NCI-H82 treated with DMSO at 0.1 percent for 48 hours (cell line): Measurements from ENCODE around the gene TM4SF4.
"Not testable (repeated sequence)": the region's sequence is repeated elsewhere in the genome, so short reads cannot be mapped to it uniquely, and the experiment has no call there.

Experiments used
- DNase-seq: peaks from one replicate; lab custom pipeline; 2025; ENCODE audit not compliant: unreplicated experiment; lab: John Stamatoyannopoulos, UW

The TM4SF4 gene

GRCh38 chr3:149474250-149474817, at the start of gene TM4SF4:
TM4SF4 (plus strand) TSS chr3:149474697; CDS start chr3:149474878, 181 bp downstream.
- DNase-seq, result no peak

- no peak for DNase-seq
Observed at GRCh38 chr3:149424918-149425317, 49.6 kb upstream of the TM4SF4 start.

- DNase-seq, result no peak
Observed at GRCh38 chr3:149426325-149426724, 48.2 kb upstream of the TM4SF4 start.

GRCh38 chr3:149428087-149428486, 46.4 kb upstream of the TM4SF4 start:
- no peak for DNase-seq

GRCh38 chr3:149430216-149430615, 44.3 kb upstream of the TM4SF4 start:
- DNase-seq, result no peak

- DNase-seq, result no peak
Observed at GRCh38 chr3:149432149-149432548, 42.3 kb upstream of the TM4SF4 start.

- DNase-seq, result no peak
Observed at GRCh38 chr3:149435996-149436885, 38.3 kb upstream of the TM4SF4 start.

- no peak for DNase-seq
Observed at GRCh38 chr3:149437286-149437685, 37.2 kb upstream of the TM4SF4 start.

GRCh38 chr3:149437710-149438109, 36.8 kb upstream of the TM4SF4 start:
- DNase-seq, result no peak

GRCh38 chr3:149438981-149439380, 35.5 kb upstream of the TM4SF4 start:
- DNase-seq, result no peak

- DNase-seq, result no peak
Observed at GRCh38 chr3:149441642-149442041, 32.9 kb upstream of the TM4SF4 start.

- DNase-seq, result no peak
Observed at GRCh38 chr3:149442043-149442442, 32.5 kb upstream of the TM4SF4 start.

- no peak for DNase-seq
Observed at GRCh38 chr3:149442851-149443544, 31.5 kb upstream of the TM4SF4 start.

GRCh38 chr3:149443545-149443912, 31.0 kb upstream of the TM4SF4 start:
- DNase-seq, result no peak

GRCh38 chr3:149444867-149445266, 29.6 kb upstream of the TM4SF4 start:
- not testable (repeated sequence) for DNase-seq

- DNase-seq, result no peak
Observed at GRCh38 chr3:149448331-149448831, 26.1 kb upstream of the TM4SF4 start.

- DNase-seq, result no peak
Observed at GRCh38 chr3:149449182-149449581, 25.3 kb upstream of the TM4SF4 start.

- no peak for DNase-seq
Observed at GRCh38 chr3:149449799-149450198, 24.7 kb upstream of the TM4SF4 start.

- no peak for DNase-seq
Observed at GRCh38 chr3:149450281-149450680, 24.2 kb upstream of the TM4SF4 start.

GRCh38 chr3:149452036-149452435, 22.5 kb upstream of the TM4SF4 start:
- no peak for DNase-seq

- no peak for DNase-seq
Observed at GRCh38 chr3:149453140-149453805, 21.2 kb upstream of the TM4SF4 start.
